ENCODE measurements around the gene PCDH9.
"Not testable (repeated sequence)": the region's sequence is repeated elsewhere in the genome, so short reads cannot be mapped to it uniquely, and the experiment has no call there.

Gene PCDH9

GRCh38 chr13:66895320-66895719 is 334.8 kb downstream of the PCDH9 start:
- Histone ChIP-seq H3K4me3 (ENCODE audit: insufficient read length, low read depth) (no peak overlapping the region), H3K36me3 (ENCODE audit: insufficient read depth, insufficient read length, low read length) (no peaks in the 10 kb centered on the region), H3K9ac (ENCODE audit: insufficient read length, low read depth) (no peak overlapping the region), H3K27me3 (ENCODE audit: insufficient read depth, insufficient read length) (no peaks in the 10 kb centered on the region), H3K9me3 (ENCODE audit: insufficient read depth, low read length) (no peaks in the 10 kb centered on the region), H3K4me1 (ENCODE audit: insufficient read depth, insufficient read length) (no peaks in the 10 kb centered on the region)
- TF ChIP-seq ZNF274 (IDR thresholded peaks at IDR 0.05; ENCODE audit: low read depth, low read length): no peak
- no peak for TF ChIP-seq SUZ12 (IDR thresholded peaks at IDR 0.05; ENCODE audit: extremely low read depth, insufficient read depth, insufficient read length)
- no peak for TF ChIP-seq YY1 (IDR thresholded peaks at IDR 0.05; ENCODE audit: insufficient read depth, insufficient read length)
- no peak for DNase-seq (ENCODE audit: low read depth, low spot score)

GRCh38 chr13:66888698-66889097 is 341.4 kb downstream of the PCDH9 start:
- DNase-seq (ENCODE audit: low read depth, low spot score): no peak
- no peak overlapping the region for H3K9ac ChIP-seq (ENCODE audit: insufficient read length, low read depth)
- H3K9me3 ChIP-seq (ENCODE audit: insufficient read depth, low read length): no peaks in the 10 kb centered on the region
- no peaks in the 10 kb centered on the region for H3K4me1 ChIP-seq (ENCODE audit: insufficient read depth, insufficient read length)
- no peak overlapping the region for H3K4me3 ChIP-seq (ENCODE audit: insufficient read length, low read depth)
- no peak for TF ChIP-seq ZNF274 (IDR thresholded peaks at IDR 0.05; ENCODE audit: low read depth, low read length)
- TF ChIP-seq SUZ12 (IDR thresholded peaks at IDR 0.05; ENCODE audit: extremely low read depth, insufficient read depth, insufficient read length): no peak
- TF ChIP-seq YY1 (IDR thresholded peaks at IDR 0.05; ENCODE audit: insufficient read depth, insufficient read length): no peak
- no peaks in the 10 kb centered on the region for H3K36me3 ChIP-seq (ENCODE audit: insufficient read depth, insufficient read length, low read length)
- no peaks in the 10 kb centered on the region for H3K27me3 ChIP-seq (ENCODE audit: insufficient read depth, insufficient read length)

- H3K4me1 ChIP-seq (ENCODE audit: insufficient read depth, insufficient read length): no peaks in the 10 kb centered on the region
- no peaks in the 10 kb centered on the region for H3K36me3 ChIP-seq (ENCODE audit: insufficient read depth, insufficient read length, low read length)
- no peaks in the 10 kb centered on the region for H3K9me3 ChIP-seq (ENCODE audit: insufficient read depth, low read length)
- H3K27me3 ChIP-seq (ENCODE audit: insufficient read depth, insufficient read length): no peaks in the 10 kb centered on the region
- H3K4me3 ChIP-seq (ENCODE audit: insufficient read length, low read depth): no peak overlapping the region
- no peak for DNase-seq (ENCODE audit: low read depth, low spot score)
- no peak for TF ChIP-seq ZNF274 (IDR thresholded peaks at IDR 0.05; ENCODE audit: low read depth, low read length)
- no peak for TF ChIP-seq SUZ12 (IDR thresholded peaks at IDR 0.05; ENCODE audit: extremely low read depth, insufficient read depth, insufficient read length)
- no peak for TF ChIP-seq YY1 (IDR thresholded peaks at IDR 0.05; ENCODE audit: insufficient read depth, insufficient read length)
- no peak overlapping the region for H3K9ac ChIP-seq (ENCODE audit: insufficient read length, low read depth)
Observed at GRCh38 chr13:66887088-66887487, 343.0 kb downstream of the PCDH9 start.

GRCh38 chr13:66886264-66886663 is 343.9 kb downstream of the PCDH9 start:
- H3K4me3 ChIP-seq (ENCODE audit: insufficient read length, low read depth): no peak overlapping the region
- H3K36me3 ChIP-seq (ENCODE audit: insufficient read depth, insufficient read length, low read length): no peaks in the 10 kb centered on the region
- no peaks in the 10 kb centered on the region for H3K9me3 ChIP-seq (ENCODE audit: insufficient read depth, low read length)
- H3K27me3 ChIP-seq (ENCODE audit: insufficient read depth, insufficient read length): no peaks in the 10 kb centered on the region
- H3K9ac ChIP-seq (ENCODE audit: insufficient read length, low read depth): no peak overlapping the region
- no peaks in the 10 kb centered on the region for H3K4me1 ChIP-seq (ENCODE audit: insufficient read depth, insufficient read length)
- TF ChIP-seq ZNF274 (IDR thresholded peaks at IDR 0.05; ENCODE audit: low read depth, low read length) (no peak), SUZ12 (IDR thresholded peaks at IDR 0.05; ENCODE audit: extremely low read depth, insufficient read depth, insufficient read length) (no peak), YY1 (IDR thresholded peaks at IDR 0.05; ENCODE audit: insufficient read depth, insufficient read length) (no peak)
- DNase-seq (ENCODE audit: low read depth, low spot score): no peak

- DNase-seq (ENCODE audit: low read depth, low spot score); H3K9me3 ChIP-seq (ENCODE audit: insufficient read depth, low read length); H3K4me3 ChIP-seq (ENCODE audit: insufficient read length, low read depth); H3K27me3 ChIP-seq (ENCODE audit: insufficient read depth, insufficient read length); H3K9ac ChIP-seq (ENCODE audit: insufficient read length, low read depth); H3K36me3 ChIP-seq (ENCODE audit: insufficient read depth, insufficient read length, low read length); H3K4me1 ChIP-seq (ENCODE audit: insufficient read depth, insufficient read length): not testable (repeated sequence)
Observed at GRCh38 chr13:66881170-66881569, 349.0 kb downstream of the PCDH9 start.

- no peaks in the 10 kb centered on the region for H3K4me1 ChIP-seq (ENCODE audit: insufficient read depth, insufficient read length)
- H3K27me3 ChIP-seq (ENCODE audit: insufficient read depth, insufficient read length): no peaks in the 10 kb centered on the region
- H3K36me3 ChIP-seq (ENCODE audit: insufficient read depth, insufficient read length, low read length): no peaks in the 10 kb centered on the region
- H3K9ac ChIP-seq (ENCODE audit: insufficient read length, low read depth): no peak overlapping the region
- H3K4me3 ChIP-seq (ENCODE audit: insufficient read length, low read depth): no peak overlapping the region
- no peak for TF ChIP-seq SUZ12 (IDR thresholded peaks at IDR 0.05; ENCODE audit: extremely low read depth, insufficient read depth, insufficient read length)
- DNase-seq (ENCODE audit: low read depth, low spot score): no peak
- no peaks in the 10 kb centered on the region for H3K9me3 ChIP-seq (ENCODE audit: insufficient read depth, low read length)
Observed at GRCh38 chr13:66879988-66880387, 350.1 kb downstream of the PCDH9 start.

- no peaks in the 10 kb centered on the region for H3K36me3 ChIP-seq (ENCODE audit: insufficient read depth, insufficient read length, low read length)
- no peaks in the 10 kb centered on the region for H3K9me3 ChIP-seq (ENCODE audit: insufficient read depth, low read length)
- H3K4me1 ChIP-seq (ENCODE audit: insufficient read depth, insufficient read length): no peaks in the 10 kb centered on the region
- TF ChIP-seq YY1 (IDR thresholded peaks at IDR 0.05; ENCODE audit: insufficient read depth, insufficient read length) (no peak), SUZ12 (IDR thresholded peaks at IDR 0.05; ENCODE audit: extremely low read depth, insufficient read depth, insufficient read length) (no peak), ZNF274 (IDR thresholded peaks at IDR 0.05; ENCODE audit: low read depth, low read length) (no peak)
- no peak for DNase-seq (ENCODE audit: low read depth, low spot score)
- H3K9ac ChIP-seq (ENCODE audit: insufficient read length, low read depth): no peak overlapping the region
- H3K27me3 ChIP-seq (ENCODE audit: insufficient read depth, insufficient read length): no peaks in the 10 kb centered on the region
- no peak overlapping the region for H3K4me3 ChIP-seq (ENCODE audit: insufficient read length, low read depth)
Observed at GRCh38 chr13:66875264-66875663, 354.9 kb downstream of the PCDH9 start.

- Histone ChIP-seq H3K9ac (ENCODE audit: insufficient read length, low read depth) (no peak overlapping the region), H3K4me1 (ENCODE audit: insufficient read depth, insufficient read length) (no peaks in the 10 kb centered on the region), H3K27me3 (ENCODE audit: insufficient read depth, insufficient read length) (no peaks in the 10 kb centered on the region), H3K9me3 (ENCODE audit: insufficient read depth, low read length) (no peaks in the 10 kb centered on the region), H3K4me3 (ENCODE audit: insufficient read length, low read depth) (no peak overlapping the region), H3K36me3 (ENCODE audit: insufficient read depth, insufficient read length, low read length) (no peaks in the 10 kb centered on the region)
- no peak for TF ChIP-seq SUZ12 (IDR thresholded peaks at IDR 0.05; ENCODE audit: extremely low read depth, insufficient read depth, insufficient read length)
- no peak for DNase-seq (ENCODE audit: low read depth, low spot score)
Observed at GRCh38 chr13:66864627-66865026, 365.5 kb downstream of the PCDH9 start.

Data from NT2/D1 (cell line).